ENCODE results near the gene NTSR1.

NTSR1 gene

GRCh38 chr20:62794007-62794724, 85.5 kb downstream of the NTSR1 start:
- peak overlapping the region; percentile 90 for H3K27ac ChIP-seq
- TF ChIP-seq CTCF (conservative IDR thresholded peaks at IDR 0.05) = no peak

GRCh38 chr20:62795023-62795761, 86.6 kb downstream of the NTSR1 start:
- H3K27ac ChIP-seq = peak overlapping the region; percentile 90

GRCh38 chr20:62796699-62797491, 88.3 kb downstream of the NTSR1 start:
- H3K27ac ChIP-seq = peak overlapping the region; percentile 90

More at GRCh38 chr20:62795023-62795761, 86.6 kb downstream of the NTSR1 start:
- no peak for TF ChIP-seq CTCF (conservative IDR thresholded peaks at IDR 0.05)

GRCh38 chr20:62797671-62798532, 89.3 kb downstream of the NTSR1 start:
- H3K27ac ChIP-seq = peak overlapping the region; percentile 90; the same call in 1 of the 2 replicates
- no peak for TF ChIP-seq CTCF (conservative IDR thresholded peaks at IDR 0.05)

More at GRCh38 chr20:62796699-62797491, 88.3 kb downstream of the NTSR1 start:
- TF ChIP-seq CTCF (conservative IDR thresholded peaks at IDR 0.05) = no peak

- TF ChIP-seq CTCF (conservative IDR thresholded peaks at IDR 0.05) = no peak
- H3K27ac ChIP-seq = no peak overlapping the region
Observed at GRCh38 chr20:62799036-62799435, 90.4 kb downstream of the NTSR1 start.

- TF ChIP-seq CTCF (conservative IDR thresholded peaks at IDR 0.05) = no peak
- no peak overlapping the region for H3K27ac ChIP-seq
Observed at GRCh38 chr20:62799459-62799858, 90.8 kb downstream of the NTSR1 start.
